ENCODE data around the gene AKAP6.

GRCh38 chr14:32364941-32365340 lies 35.8 kb downstream of the AKAP6 start:
- TF ChIP-seq CTCF (IDR thresholded peaks at IDR 0.05) (no peak), POLR2A (IDR thresholded peaks at IDR 0.05) (no peak), POLR2AphosphoS5 (IDR thresholded peaks at IDR 0.05) (no peak)
